Kasumi-1 (cell line): ENCODE results near the gene MARCHF10.
"Not testable (repeated sequence)": the region's sequence is repeated elsewhere in the genome, so short reads cannot be mapped to it uniquely, and the experiment has no call there.

Experiments
- DNase-seq, 2 experiments: peaks; one replicate each; lab custom pipeline; 2025; lab: John Stamatoyannopoulos, UW

Gene MARCHF10, protein sequence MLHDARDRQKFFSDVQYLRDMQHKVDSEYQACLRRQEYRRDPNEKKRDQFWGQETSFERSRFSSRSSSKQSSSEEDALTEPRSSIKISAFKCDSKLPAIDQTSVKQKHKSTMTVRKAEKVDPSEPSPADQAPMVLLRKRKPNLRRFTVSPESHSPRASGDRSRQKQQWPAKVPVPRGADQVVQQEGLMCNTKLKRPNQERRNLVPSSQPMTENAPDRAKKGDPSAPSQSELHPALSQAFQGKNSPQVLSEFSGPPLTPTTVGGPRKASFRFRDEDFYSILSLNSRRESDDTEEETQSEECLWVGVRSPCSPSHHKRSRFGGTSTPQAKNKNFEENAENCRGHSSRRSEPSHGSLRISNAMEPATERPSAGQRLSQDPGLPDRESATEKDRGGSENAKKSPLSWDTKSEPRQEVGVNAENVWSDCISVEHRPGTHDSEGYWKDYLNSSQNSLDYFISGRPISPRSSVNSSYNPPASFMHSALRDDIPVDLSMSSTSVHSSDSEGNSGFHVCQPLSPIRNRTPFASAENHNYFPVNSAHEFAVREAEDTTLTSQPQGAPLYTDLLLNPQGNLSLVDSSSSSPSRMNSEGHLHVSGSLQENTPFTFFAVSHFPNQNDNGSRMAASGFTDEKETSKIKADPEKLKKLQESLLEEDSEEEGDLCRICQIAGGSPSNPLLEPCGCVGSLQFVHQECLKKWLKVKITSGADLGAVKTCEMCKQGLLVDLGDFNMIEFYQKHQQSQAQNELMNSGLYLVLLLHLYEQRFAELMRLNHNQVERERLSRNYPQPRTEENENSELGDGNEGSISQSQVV

DNA sequence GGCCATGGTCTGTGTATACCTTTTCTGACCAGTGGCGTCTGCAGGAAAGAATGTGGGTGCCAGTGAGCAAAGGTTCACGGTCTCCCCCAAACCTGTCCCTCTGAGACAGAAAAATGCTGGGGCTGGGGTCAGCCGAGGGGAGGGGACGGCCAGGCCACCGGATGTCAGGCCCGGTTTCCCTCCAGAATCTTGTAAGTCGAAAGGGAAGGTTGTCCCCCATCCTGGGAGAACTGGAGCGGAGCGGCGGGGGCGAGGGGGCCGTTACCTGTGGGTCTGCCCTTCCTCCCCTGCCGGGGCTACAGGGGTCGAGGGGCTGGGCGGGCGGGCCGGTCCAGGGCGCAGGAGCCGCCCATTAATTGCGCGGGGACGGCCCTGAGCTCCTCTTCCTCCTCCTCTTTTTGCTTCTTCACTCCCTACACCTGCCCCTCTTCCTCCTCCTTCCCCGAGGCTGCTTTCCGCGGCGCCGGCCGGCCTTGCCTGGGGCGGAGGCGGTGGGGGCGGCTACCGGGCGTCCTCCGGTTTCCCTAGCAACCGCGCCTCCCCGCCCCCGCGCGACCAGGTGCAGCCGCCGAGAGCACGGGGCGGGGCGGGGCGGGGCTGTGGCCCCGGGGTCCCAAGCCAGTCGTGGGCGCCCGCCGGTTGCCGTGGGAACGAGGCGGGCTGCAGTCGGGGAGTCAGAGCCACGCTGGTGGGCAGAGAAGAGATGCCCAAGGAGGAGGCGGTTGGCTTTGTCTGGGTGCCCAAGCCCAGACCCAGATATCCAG is at the start of gene MARCHF10:
Gene MARCHF10 (minus strand): TSS at position 503 of the 764 bp plus-strand sequence. CDS start 6,579 bp downstream, outside the sequence.
- DNase-seq: no peak

DNA sequence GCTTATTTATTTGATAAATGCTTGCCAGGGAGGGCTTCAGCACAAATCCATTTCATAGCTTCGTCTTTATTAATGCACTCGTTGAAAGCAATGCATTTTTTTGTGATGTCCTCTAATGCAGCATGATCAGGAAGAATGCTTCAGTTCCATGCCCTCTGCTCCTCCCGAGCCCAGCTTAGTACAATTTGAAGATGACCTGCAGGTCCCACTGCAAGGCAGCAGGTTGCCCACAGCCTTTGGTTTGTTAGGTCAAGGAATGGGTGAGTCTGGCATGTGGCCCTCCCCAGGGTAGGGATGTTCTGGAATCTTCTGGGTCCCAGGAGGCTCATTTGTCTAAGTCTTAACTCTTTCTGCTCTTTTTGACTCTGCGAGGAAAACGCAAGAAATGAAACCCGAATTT is 49.4 kb upstream of the MARCHF10 start:
- no peak for DNase-seq

DNA sequence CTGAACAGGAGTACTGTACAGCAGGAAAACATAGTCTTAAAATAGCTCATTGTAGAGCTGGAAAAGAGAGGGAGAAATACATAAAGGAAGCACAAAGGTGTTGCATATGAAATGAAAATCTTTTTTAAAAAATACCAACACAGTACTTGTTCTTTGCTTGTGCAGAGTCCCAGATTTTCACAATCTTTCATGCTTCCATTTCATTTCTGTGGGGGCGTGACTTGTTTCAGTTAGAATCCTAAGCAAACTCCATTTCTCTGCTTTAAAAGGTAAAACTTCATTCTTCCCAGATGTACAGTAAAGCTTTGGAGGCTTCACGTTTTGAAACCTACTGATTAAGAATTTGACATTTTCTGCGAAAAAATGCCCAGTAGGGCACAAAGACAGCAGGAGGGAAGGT is 48.5 kb upstream of the MARCHF10 start:
- no peak for DNase-seq

DNA sequence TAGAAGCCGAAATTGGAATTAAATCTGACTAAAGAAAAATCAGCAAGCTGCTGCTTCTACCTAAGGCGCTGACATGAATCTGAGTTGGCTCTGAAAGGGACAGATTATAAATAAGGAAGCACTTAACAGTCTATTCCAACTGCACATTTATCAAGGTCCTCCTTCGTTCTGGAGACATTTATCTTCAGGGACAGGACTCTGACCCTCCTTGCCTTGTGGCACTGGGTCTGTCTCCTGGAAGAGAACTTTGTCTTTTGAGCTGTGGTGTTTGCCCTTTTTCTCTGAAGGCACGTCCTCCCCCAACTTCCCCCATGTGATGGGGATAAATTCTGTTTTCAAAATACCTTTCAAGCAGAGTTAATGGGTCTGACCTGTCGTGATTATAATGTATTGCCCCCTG is 47.0 kb upstream of the MARCHF10 start:
- no peak for DNase-seq

DNA sequence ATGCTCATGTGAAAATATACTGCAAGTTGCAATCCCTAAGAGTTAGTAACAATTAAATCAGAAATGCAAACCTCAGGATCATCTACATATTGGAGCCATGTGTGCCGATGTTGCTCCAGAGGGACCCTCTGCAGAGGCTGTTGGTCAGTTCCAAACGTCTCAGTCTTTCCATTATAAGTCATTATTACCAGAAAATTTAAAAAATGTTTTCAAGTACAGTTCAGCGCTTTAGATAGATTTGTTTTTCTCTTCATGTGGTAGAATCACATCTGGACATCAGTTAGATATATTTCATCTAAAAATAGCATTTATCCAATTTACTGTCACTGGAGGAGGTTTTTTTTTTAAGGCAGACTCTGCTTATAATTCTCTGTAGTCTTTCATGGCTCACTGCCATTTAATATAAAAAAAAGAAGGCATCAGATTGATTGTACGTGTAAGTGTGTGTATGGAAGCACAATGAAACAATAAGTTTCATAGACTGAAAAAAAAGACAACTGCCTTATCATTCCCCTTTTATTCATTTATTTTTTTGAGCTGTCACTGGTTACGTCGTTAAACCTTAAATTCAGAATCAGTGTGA is 46.1 kb upstream of the MARCHF10 start:
- DNase-seq: no peak

DNA sequence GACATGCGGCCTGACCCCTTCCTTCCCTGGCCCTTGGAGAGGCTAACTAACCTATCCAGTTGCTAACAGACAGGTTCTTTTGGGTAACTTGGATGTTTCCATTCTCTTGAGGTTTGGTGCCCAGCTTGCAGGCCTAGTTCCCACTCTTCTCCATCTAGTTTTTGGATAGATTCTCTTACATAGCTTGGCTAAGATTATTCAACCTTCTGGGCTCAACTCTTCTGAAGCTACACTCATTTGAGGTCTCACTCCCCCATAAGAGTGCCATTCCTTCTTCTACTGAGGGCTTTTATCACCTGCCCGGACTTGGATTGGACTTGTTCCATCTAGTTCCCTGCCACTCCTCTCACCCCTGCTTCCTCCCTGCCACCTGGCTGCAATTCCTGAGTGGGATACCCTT is 44.1 kb upstream of the MARCHF10 start:
- DNase-seq: no peak

DNA sequence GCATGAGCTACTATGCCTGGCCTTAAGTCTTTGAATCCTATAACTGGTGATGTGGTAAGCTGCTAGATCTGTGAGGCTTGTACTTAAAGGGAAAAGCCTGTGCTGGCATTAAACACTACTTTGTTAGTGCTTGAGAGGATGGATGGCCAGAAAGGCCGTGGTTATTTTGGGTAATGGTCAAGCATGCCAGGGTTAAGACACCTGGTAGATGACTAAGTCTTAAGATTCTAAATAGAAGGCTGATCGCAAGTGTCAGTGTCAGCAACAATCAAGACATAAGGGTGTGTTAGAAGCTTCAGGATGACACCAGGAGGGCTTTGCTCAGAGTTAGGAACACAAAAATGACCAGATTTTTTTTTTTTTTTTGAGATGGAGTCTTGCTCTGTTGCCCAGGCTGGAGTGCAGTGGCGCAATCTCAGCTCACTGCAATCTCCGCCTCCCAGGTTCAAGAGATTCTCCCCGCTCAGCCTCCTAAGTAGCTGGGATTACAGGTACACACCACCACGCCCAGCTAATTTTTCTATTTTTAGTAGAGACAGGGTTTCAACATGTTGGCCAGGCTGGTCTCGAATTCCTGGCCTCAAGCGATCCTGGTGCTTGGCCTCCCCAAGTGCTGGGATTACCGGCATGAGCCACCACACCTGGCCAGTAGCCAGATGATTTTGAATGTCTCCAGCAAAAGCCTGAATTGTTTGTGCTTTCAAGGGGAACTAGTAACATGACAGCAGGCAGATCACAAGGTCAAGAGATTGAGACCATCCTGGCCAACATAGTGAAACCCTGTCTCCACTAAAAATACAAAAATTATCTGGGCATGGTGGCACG is 41.7 kb upstream of the MARCHF10 start:
- not testable (repeated sequence) for DNase-seq

DNA sequence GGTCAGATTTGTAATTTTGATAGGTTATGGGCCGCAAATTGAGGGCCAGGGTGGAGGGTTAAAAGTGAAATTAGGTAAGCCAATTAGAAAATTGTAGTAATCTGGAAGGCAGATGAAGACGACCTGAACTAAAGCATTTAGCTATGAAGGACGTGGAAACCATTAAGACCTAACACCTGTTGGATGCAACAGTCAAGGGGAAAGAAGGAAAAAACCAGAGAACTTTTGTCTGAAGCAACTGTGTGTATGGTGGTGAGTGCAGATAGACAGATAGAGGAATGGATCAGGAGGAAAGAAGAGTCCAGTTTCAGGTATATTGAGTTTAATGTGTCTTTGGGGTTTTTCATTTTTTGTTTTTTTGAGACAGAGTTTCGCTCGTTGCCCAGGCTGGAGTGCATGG is 40.2 kb upstream of the MARCHF10 start:
- no peak for DNase-seq

DNA sequence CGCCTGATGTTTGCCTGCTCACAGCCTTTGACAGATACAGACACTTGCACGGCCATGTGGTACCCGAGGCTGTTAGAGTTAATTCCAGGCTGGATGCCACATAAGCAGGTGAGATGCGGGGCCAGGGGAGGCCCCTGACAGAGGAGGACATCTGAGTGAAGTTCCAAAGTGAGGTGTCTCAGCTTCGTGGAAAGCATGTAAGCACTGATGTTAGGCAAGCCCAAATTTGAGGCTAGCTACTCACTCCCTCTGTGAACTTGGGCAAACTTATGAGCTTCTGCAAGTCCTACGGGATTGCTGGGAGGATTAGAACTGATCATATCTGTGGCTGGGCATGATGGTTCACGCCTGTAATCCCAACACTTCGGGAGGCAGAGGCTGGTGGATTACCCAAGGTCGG is 39.3 kb upstream of the MARCHF10 start:
- no peak for DNase-seq

DNA sequence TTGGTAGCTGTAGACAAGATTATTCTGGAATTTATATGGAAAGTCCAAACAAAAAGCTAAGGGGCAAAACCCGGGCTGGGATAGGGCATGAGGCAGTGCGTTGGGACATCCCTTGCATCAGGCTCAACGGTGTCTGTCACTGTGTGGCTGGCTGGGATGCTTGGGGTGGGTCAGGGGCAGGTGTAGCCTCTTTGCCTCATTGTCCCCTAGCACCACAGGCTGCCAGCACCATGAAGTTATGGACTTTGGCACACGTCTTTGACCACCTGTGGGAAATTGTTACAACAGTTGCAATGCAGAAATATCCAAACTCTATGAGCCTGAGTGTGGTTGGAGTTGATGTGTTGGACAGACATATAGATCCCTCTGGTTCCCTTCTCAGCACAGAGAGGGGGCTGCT is 32.8 kb upstream of the MARCHF10 start:
- DNase-seq: no peak

DNA sequence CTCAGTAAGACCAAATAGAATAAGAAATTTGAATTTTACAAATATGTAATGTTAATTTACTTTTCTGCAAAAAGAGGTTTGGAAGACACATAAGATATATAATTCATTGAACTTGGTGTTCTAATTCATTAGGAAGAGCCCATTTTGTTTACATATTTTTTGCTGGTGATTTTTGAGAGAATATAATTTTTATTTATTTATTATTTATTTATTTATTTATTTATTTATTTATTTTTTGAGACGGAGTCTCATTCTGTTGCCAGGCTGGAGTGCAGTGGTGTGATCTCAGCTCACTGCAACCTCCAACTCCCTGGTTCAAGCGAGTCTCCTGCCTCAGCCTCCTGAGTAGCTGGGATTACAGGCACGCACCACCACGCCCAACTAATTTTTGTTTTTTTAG is 25.7 kb upstream of the MARCHF10 start:
- not testable (repeated sequence) for DNase-seq

DNA sequence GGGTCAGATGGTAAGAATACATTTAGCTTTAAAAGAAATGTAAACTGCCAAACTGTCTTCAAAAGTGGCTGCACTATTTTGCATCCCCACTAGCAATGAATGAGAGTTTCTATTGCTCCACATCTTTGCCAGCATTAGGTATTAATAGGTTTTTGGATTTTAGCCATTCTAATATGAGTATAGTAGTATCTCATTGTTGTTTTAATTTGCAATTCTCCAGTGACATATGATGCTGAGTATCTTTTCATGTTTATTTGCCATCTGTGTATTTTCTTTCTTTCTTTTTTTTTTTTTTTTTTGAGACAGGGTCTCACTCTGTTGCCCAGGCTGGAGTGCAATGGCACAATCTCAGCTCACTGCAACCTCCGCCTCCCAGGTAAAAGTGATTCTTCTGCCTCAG is 24.3 kb upstream of the MARCHF10 start:
- DNase-seq: no peak

DNA sequence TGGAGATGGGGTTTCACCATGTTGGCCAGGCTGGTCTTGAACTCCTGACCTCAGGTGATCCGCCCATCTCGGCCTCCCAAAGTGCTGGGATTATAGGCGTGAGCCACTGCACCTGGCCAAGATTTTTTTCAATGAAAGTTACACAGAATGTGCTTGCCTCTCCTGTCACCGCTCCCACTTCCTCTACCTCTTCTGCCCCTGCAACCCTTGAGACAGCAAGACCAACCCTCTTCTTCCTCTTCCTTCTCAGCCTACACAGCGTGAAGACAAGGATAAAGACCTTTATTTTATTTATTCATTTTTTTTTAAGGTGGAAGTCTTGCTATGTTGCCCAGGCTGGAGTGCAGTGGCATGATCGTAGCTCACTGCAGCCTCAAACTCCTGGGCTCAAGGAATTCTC is 23.0 kb upstream of the MARCHF10 start:
- DNase-seq: peak; percentile 17 to 39

DNA sequence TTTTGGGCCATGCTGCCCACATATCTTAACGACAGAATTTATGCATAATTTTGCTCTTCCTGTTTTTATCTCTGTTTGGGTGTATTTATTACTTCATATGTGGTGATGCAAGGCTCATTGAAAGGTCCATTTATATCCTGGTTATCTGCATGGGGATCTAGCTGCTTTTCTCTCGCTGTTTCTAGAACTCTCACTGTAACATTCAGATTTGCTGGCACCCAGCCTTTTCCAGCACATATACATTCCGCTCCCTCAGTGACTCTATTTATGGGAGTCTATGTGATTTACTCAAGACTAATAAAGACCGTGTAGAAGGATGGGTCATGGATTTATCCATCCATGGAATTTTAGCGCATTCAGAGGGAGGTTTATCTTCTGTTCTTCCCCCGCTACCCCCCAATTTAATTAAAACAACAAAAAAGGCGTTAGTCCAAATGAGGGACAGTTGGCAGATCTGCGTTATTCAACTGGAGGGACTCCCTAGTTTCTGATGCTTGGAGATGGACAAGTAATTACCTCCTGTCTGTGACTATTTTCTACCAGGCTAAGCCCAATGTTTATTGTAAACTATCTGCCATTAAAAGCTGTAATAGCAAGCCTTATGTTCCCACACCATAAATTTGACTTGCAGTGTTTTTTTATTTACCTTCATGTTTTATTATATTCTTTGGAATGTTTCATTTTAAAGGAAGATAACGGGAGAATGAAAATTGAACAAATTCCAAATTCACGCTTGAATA is 19.8 kb upstream of the MARCHF10 start:
- peak; percentile 13 to 39 for DNase-seq

DNA sequence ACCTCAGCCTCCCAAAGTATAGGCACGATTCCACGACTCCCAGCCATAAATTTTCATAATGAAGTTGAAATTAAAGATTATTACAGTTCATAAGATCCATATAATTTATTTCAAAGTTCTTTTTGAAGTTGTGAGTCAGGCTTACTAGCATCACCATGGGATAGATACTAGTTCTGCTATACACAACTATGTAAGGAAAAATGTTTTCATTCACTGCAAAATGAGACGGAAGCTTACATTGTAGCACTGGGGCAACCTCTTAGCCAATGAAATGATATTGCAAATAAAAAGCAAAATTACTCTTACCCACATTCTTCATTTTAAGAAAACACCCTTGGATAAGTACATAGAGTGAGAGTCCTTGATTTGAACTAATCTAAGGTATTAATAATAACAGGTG is 18.8 kb upstream of the MARCHF10 start:
- DNase-seq: no peak

DNA sequence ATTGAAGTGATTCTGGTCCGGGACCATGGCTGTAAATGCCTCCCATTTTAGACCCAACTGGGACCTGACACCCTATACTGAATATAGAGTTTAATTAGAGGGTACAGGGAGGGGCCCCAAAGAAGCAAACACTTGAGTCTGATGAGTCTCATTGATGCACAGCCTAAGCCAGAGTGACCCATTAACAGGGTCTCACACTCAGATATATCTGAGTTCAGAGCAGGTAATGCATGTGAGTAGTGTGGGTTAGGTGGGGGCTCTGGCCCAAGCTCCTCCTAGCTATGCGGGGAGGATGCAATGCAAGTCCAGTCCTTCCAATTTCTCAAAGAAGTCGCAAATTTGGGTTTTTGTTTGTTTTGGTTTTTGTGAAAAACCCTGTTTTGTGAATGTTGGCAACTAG is 17.1 kb upstream of the MARCHF10 start:
- no peak for DNase-seq

DNA sequence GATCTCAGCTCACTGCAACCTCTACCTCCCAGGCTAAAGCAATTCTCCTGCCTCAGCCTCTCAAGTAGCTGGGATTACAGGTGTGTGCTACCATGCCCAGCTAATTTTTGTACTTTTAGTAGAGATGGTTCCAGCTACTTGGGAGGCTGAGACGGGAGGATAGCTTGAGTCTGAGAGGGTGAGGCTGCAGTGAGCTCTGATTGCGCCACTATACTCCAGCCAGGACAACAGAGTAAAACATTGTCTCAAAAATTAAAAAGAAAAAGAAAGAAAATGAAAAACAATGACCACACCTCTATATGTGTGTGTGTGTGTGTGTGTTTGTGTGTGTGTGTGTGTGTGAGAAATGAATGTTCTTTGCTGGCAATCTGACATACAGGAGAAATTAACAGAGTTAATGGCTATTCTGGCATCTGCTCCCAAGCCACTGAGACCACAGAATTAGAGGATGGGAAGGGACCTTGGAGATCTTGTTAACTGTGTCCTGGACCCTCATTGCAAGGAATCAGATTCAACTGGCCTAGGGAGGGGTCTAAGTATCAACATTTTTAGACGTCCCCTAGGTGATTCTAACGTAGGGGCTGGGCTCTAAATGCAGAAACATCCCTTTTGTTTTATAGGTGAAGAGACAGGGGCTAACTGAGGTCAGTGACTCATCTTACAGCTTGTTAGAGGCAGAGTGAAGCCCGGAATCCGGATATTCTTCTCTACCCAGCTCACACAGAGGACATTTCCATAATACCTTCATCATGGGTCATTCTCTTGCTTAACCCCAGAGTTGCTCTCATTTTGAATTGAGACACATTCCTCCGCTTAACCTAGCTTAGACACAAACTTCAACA is 16.4 kb upstream of the MARCHF10 start:
- no peak for DNase-seq

DNA sequence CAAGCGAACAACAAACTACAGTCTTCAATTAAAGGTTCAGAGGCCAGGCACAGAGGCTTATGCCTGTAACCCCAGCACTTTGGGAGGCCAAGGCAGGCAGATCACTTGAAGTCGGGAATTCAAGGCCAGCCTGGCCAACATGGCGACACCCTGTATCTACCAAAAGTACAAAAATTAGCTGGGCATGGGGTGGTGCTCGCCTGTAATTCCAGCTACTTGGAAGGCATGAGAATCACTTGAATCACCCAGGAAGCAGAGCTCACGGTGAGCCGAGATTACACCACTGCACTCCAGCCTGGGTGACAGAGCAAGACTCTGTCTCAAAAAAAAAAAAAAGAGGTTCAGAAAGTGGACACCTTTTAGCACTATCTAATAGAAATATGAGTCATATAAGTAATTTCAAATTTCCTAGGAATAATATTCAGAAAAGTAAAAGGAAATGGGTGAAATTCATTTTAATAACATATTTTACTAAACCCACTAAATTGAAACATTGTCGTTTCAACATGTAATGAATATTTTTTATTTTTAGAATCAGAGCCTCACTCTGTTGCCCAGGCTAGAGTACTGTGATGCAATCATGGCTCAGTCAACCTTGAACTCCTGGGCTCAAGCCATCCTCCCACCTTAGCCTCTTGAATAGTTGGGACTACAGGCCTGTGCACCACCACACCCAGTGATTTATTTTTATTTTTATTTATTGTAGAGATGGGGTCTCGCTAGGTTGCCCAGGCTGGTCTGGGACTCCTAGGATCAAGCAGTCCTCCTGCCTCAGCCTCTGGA is 15.2 kb upstream of the MARCHF10 start:
- DNase-seq: no peak
